NCI-H510A treated with DMSO at 0.1 percent for 48 hours (cell line): Measurements from ENCODE around the gene TEKT2.

ENCODE experiments used
- DNase-seq: peaks from one replicate; lab custom pipeline; 2025; lab: John Stamatoyannopoulos, UW

Gene TEKT2

DNA sequence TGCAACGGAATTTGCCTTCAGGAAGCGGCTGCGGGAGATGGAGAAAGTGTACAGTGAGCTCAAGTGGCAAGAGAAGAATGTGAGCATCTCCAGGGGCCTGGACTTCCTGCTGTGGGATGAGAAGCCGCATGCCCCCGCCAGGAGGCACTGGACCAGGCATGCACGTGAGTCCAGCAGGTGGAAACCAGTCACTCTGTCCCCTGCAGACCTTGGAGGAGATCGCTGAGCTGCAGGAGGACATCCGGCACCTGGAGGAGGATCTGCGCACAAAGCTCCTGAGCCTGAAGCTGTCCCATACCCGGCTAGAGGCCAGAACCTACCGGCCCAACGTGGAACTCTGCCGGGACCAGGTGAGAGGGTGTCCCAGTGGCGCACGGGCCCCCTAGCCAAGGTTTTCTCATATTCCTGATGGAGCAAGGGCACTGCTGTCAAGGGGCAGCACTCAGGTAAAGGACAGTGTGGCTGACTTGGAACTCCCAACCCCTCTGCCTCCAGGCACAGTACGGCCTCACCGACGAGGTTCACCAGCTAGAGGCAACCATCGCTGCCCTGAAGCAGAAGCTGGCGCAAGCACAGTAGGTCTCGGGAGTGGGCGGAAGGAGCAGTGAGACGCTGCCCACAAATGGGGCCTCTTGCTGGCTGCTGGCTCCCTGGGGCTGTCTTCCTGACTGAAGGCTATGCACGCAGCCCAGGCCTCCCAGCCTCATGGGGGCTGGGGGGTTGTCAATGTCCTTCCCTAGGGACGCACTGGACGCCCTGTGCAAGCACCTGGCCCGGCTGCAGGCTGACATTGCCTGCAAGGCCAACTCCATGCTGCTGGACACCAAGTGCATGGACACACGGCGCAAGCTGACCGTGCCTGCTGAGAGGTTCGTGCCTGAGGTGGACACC is 3.6 kb downstream of the TEKT2 start:
- DNase-seq, result no peak

DNA sequence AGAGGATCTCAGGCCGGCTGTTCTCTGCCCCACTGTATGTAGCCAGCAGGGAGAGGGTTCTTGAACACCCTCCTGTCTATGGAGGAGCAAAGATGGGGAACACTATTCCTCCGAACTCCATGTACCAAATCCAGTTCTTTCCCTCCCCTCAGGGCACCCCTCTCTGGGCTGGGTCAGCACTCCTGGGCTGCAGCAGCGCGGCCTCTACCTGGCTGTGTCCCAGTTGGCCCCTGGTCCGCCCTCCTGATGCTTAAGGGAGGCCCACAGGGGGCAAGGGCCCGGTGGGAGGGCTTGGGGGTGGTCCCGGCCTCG is 4.3 kb downstream of the TEKT2 start:
- DNase-seq, result no peak

- DNase-seq, result peak; percentile 99
These were observed 4.9 kb downstream of the TEKT2 start, which contains the start of gene ADPRS for GRCh38 chr1:36088577-36089392. TSS of gene ADPRS (plus strand) at chr1:36088892. CDS start at chr1:36088905, 13 bp downstream.

GRCh38 chr1:36089393-36090121 is 5.7 kb downstream of the TEKT2 start:
- DNase-seq, result no peak

DNA sequence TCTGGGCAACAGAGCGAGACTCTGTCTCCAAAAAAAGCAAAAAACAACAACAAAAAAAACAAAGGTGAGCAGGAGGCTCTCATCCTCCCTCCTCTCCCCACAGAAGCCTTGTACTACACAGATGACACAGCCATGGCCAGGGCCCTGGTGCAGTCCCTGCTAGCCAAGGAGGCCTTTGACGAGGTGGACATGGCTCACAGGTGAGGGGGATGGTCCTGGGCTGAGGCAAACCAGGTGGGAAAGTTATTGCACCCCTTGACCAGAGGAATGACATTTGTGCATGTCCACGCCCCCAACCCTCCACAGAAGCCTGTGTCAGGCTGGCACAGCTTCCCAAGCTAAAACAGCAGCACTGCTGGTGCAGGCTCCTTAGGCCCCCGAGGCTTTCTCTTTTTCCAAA is 7.2 kb downstream of the TEKT2 start:
- no peak for DNase-seq

GRCh38 chr1:36091698-36092097 is 7.8 kb downstream of the TEKT2 start:
- DNase-seq, result no peak

DNA sequence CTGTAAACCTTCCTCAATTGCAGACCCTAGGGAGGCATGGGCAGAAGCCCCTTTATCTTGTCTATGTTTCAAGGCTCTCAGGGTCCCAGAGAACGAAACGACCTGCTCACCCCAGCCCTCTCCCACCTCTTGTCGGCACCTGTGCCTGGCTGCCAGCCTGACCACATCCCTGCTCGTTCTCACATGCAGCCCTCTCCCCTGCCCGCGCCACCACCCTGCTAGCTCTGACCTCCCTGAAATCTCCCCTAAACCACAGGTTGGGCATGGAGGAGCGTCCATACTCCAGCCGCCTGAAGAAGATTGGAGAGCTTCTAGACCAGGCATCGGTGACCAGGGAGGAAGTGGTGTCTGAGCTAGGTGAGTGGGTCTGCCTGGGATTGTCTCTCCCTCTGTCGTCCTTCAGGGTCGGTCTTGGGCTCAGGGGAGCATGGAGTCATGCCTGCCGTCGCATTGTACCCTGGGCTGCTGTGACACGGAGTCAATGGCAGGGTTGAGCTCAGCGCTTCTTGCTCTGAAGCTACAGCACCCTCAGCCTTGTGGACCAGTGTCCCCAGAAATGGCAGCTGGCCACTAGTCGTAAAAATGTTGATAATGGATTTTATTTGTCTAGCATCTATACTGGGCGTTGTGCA is 8.4 kb downstream of the TEKT2 start:
- no peak for DNase-seq

DNA sequence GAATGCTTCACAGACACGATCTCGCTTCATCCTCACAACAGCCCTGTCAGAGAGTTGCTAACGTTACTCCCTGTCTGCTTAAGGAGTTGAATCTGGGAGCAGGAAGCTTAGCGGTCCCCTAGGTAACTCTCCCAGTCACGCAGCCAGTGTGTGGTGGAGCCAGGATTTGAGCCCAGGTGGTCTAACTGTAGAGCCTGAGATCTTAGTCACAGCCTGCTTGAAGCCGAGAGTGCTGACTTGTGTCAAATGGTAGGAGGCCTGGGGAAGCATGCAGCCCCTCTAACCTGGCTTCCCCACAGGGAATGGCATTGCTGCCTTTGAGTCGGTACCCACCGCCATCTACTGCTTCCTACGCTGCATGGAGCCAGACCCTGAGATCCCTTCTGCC is 8.9 kb downstream of the TEKT2 start:
- DNase-seq, result no peak

DNA sequence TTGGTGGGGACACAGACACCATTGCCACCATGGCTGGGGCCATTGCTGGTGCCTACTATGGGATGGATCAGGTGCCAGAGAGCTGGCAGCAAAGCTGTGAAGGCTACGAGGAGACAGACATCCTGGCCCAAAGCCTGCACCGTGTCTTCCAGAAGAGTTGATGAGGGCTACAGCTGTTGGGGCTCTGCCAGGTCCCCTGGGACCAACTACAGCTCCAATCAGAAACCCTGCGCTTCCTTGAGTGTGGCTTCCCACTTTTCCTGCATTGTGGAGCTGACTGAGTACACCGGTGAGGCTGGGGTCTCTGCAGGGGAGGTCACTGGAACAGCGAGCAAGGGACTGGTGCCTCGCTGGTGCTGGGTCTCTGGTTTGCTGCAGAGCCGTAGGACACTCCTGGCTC is 9.3 kb downstream of the TEKT2 start:
- no peak for DNase-seq

GRCh38 chr1:36093929-36094328 is 10.0 kb downstream of the TEKT2 start:
- no peak for DNase-seq

GRCh38 chr1:36094621-36095061 is 10.7 kb downstream of the TEKT2 start:
- DNase-seq, result no peak

DNA sequence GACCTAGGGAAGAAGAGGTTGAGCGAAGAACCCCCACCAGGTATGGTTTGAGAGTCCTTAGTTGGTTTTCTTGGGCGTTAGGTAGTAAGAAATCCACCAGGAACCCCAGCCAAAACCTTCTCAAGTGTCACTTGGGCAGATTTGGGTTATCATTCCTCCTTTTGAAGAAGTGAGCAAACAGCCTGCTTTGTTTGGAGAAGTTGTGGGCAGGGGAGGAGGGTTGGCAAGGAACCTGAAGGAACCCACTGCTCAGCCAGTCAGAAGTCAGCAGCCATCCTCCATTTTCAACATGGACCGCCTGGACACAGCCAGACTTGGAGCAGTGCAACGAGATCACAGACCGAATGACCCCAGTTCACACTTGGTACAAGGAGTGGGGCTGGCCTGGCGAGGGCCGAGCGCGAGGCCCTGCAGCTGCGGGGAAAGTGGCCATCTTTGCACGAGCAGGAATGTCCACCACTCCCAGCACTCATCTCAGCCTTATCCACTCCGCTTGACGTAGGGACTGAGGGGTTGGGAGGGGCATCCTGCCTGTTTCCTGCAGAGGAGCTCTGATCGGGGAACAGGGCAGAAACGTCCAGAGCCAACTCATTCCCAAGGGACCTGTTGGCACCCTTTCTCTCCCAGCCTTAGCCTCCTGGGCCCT is 12.0 kb downstream of the TEKT2 start:
- peak; percentile 60 for DNase-seq

- peak; percentile 86 for DNase-seq
These were observed 12.9 kb downstream of the TEKT2 start for GRCh38 chr1:36096500-36097432.

DNA sequence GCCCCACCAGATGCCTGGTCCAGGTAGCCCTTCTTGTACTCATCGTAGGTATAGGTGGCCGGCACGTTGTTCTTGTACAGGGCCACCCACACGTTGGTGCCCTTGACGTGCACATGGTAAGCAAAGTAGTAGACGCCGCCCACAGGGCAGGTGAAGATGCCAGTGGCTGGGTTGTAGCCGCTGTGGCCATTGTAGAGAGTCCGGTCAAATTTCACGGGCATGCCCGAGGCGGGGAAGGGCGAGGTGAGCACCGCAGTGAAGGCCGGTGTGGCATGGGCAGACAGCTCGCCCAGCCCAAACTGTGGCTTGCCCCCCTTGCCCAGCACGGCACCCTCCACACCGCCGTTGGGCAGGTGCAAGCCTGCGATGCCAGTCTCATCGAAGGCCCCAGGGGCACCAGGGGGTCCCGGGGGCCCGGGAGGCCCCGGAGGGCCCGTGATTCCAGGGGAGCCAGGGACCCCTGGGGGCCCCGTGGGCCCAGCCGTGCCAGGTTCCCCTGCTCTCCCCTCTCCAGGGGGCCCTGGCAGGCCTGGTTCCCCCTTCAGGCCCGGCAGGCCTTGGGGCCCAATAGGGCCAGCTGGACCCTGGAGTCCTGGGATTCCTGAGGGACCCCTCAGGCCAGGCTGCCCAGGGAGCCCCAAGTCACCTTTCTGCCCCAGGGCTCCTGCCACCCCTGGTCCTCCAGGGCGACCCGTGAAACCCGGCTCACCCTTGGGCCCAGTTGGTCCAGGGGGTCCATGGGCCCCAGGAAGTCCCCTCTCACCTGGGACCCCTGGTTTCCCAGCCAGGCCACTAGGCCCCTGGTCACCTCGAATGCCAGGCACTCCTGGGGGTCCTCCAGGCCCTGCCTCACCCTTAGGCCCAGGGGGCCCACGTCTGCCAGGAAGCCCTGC is 14.0 kb downstream of the TEKT2 start:
- DNase-seq, result no peak

- DNase-seq, result no peak
These were observed 14.9 kb downstream of the TEKT2 start for GRCh38 chr1:36098650-36099365.

- DNase-seq, result peak; percentile 95
These were observed 15.9 kb downstream of the TEKT2 start for GRCh38 chr1:36099681-36100341.

- DNase-seq, result no peak
These were observed 16.5 kb downstream of the TEKT2 start for GRCh38 chr1:36100376-36100775.

GRCh38 chr1:36101546-36101945 is 17.7 kb downstream of the TEKT2 start:
- DNase-seq, result no peak
